Measurements from ENCODE around the gene SGMS2.

Gene SGMS2

GRCh38 chr4:107862658-107863057, 37.9 kb downstream of the SGMS2 start:
- peak; percentile 32 for DNase-seq (ENCODE audit: low read depth)
- H3K4me3 ChIP-seq (ENCODE audit: low read length), result no peak overlapping the region
- TF ChIP-seq CTCF (conservative IDR thresholded peaks at IDR 0.05; ENCODE audit: low read depth, low read length), result no peak

- DNase-seq (ENCODE audit: low read depth), result no peak
- no peak for TF ChIP-seq CTCF (conservative IDR thresholded peaks at IDR 0.05; ENCODE audit: low read depth, low read length)
- no peak overlapping the region for H3K4me3 ChIP-seq (ENCODE audit: low read length)
Measured at GRCh38 chr4:107863416-107863815, 38.7 kb downstream of the SGMS2 start.

GRCh38 chr4:107863850-107864371, 39.2 kb downstream of the SGMS2 start:
- TF ChIP-seq CTCF (conservative IDR thresholded peaks at IDR 0.05; ENCODE audit: low read depth, low read length), result no peak
- no peak for DNase-seq (ENCODE audit: low read depth)
- no peak overlapping the region for H3K4me3 ChIP-seq (ENCODE audit: low read length)

- TF ChIP-seq CTCF (conservative IDR thresholded peaks at IDR 0.05; ENCODE audit: low read depth, low read length), result no peak
- no peak overlapping the region for H3K4me3 ChIP-seq (ENCODE audit: low read length)
- no peak for DNase-seq (ENCODE audit: low read depth)
Measured at GRCh38 chr4:107866726-107867125, 42.0 kb downstream of the SGMS2 start.

- TF ChIP-seq CTCF (conservative IDR thresholded peaks at IDR 0.05; ENCODE audit: low read depth, low read length), result no peak
- H3K4me3 ChIP-seq (ENCODE audit: low read length), result no peak overlapping the region
- DNase-seq (ENCODE audit: low read depth), result no peak
Measured at GRCh38 chr4:107870236-107870635, 45.5 kb downstream of the SGMS2 start.

GRCh38 chr4:107870916-107871786, 46.4 kb downstream of the SGMS2 start:
- no peak for DNase-seq (ENCODE audit: low read depth)
- TF ChIP-seq CTCF (conservative IDR thresholded peaks at IDR 0.05; ENCODE audit: low read depth, low read length), result no peak
- no peak overlapping the region for H3K4me3 ChIP-seq (ENCODE audit: low read length)

GRCh38 chr4:107874024-107874423, 49.3 kb downstream of the SGMS2 start:
- no peak for DNase-seq (ENCODE audit: low read depth)
- no peak overlapping the region for H3K4me3 ChIP-seq (ENCODE audit: low read length)
- no peak for TF ChIP-seq CTCF (conservative IDR thresholded peaks at IDR 0.05; ENCODE audit: low read depth, low read length)

Measured in retinal pigment epithelial cell (primary cell).